Ovary (tissue), 9 donors: ENCODE measurements around the gene FAM131C. TPM values are rescaled to one million over a fixed set of nuclear protein-coding genes. Genes with fewer than 3 reads are reported as not detected.

Experiments
- DNase-seq, 5 donors: peaks; one replicate each; pipeline ENCODE4 v3.0.0-alpha.2; 2019 to 2020
- H3K27ac ChIP-seq, 2 donors: fragments of 200-600 bp; one replicate each; pipeline versions ENCODE4 v1.5.1 to v1.8.0; 2019 to 2022
- H3K27me3 ChIP-seq: fragments of 200-600 bp; one replicate; pipeline ENCODE4 v1.8.0; 2022
- H3K36me3 ChIP-seq: fragments of 200-600 bp; sonication (generic); one replicate; pipeline ENCODE4 v1.5.1; 2019
- H3K4me1 ChIP-seq: one replicate; pipeline ENCODE4 v1.8.1; 2013; ENCODE audit warnings: mild to moderate bottlenecking, moderate library complexity; ENCODE audit not compliant: insufficient read depth
- H3K4me3 ChIP-seq: fragments of 200-600 bp; sonication (generic); one replicate; pipeline ENCODE4 v1.5.1; 2017
- H3K9me3 ChIP-seq, 2 donors: fragments of 200-600 bp in 1 of 2; sonication (generic) in 1 of 2; one replicate each; pipeline versions ENCODE4 v1.5.1 to v1.8.1; 2013 to 2019; ENCODE audit warnings: mild to moderate bottlenecking in 1 of 2, moderate library complexity in 1 of 2
- EP300 ChIP-seq: sonication (generic); formaldehyde crosslinking; IDR thresholded peaks from one replicate; pipeline ENCODE4 v1.6.1; 2017; ENCODE audit warnings: antibody characterized with exemption
- POLR2A ChIP-seq: fragments of 450-650 bp; IDR thresholded peaks from one replicate; pipeline ENCODE4 v1.6.1; 2017; ENCODE audit warnings: antibody characterized with exemption, mild to moderate bottlenecking, moderate library complexity
- WGBS, 3 donors: extraction: QIAGEN DNeasy Blood & Tissue Kit in 1 of 3; methylation state at CpG; one replicate each; pipeline versions ENCODE4 v1.1.5 to v1.1.7; 2013 to 2017; 5-methylcytosine and 5-hydroxymethylcytosine counted together
- intact Hi-C, 4 donors: fragments of 100-400 bp; cut with DNase I; formaldehyde crosslinking; loops; one replicate each; pipeline versions ENCODE4 v1.11.0 to v1.15.1; 2022 to 2023
- polyA plus RNA-seq, 2 donors: library from polyadenylated mRNA; stranded (reverse); fragments of 200-250 nt in 1 of 2; fragments of 350-450 nt in 1 of 2; fragmentation: Illumina TruSeq in 1 of 2; extraction: RNeasy Lipid Tissue Mini Kit (QIAGEN cat#74804) in 1 of 2; gene quantifications; one replicate each; pipeline ENCODE4 v1.2.3, GENCODE V29; 2013 to 2014
- total RNA-seq, 7 donors: library from RNA; depleted of rRNA in 2 of 7; stranded (reverse); fragments of >200 nt in 2 of 7; fragmentation: NEBNext Ultra II Directional in 3 of 7; extraction: Animal tissue kit (Norgen Biotek cat#: 25700) in 3 of 7; gene quantifications; one replicate each; pipeline versions ENCODE4 v1.1.0 to v1.2.4, GENCODE V29; 2016 to 2023
- TF ChIP-seq, protein P1 (sequence below), 3 donors: fragments of 450-650 bp in 2 of 3; fragments of 200-600 bp in 1 of 3; IDR thresholded peaks; one replicate each; pipeline versions ENCODE4 v1.5.1 to v1.8.0; 2016 to 2022; ENCODE audit warnings: antibody characterized with exemption in 3 of 3, mild to moderate bottlenecking in 1 of 3
- donor health status: DM: no; HTN: no; CAD: no; lungs with moderate emphysema.
- donor health status: DM: no; HTN: no; CAD: no.
- donor health status: Bipolar disorder and iron deficiency.
- donor health status: DM: yes; HTN: yes; CAD: no.
- donor health status: DM: no; HTN: no; CAD: no.
- donor health status: DM: yes; HTN: yes; CAD: no.

FAM131C gene
- total and polyA plus RNA-seq, 9 donors, result 0.10 to 1.3 (median 0.30) TPM; not detected in 1

DNA sequence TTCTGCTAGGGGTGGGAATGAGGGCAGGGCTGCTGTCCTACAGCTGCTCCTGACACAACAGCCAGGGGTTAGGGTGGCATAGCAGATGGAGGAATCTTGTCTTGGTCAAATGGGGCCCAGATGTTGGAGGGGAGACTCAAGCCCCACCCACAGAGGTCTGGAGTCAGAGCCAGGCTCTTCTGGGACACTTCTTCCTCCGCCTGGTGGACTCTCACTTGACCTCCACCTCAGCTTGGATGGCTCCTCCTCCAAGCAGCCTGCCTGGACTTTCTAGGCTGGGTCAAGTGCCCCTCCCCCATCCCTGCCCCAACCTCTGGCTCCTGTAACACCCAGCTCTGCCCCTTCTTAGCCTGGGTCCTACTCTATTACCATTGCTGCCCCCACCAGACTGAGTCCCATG lies 47.0 kb upstream of the FAM131C start:
- WGBS, 3 donors, result 92 to 100% (median 93%) methylated on average over 1 of the region's 1 CpG

DNA sequence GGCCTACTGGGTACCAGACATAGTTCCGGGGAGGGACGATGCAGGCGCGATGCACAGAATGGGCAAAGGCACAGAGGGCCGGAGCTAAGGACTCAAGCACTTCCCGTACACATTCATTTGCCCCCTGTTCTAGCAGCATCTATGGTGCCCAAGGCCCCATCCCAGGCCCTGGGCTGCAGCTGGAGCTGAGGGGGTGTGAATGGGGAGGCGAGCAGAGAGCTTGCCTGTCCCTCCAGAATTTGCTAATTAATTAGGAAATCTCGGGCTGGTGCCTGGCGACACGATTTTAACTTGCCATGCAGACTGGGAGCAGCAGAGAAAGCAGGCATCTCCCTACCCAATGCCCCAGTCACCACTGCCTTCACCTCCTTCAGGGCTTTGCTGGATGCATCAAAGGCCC lies 46.5 kb upstream of the FAM131C start:
- no peaks in the 10 kb centered on the region for H3K27me3 ChIP-seq

More for the DNA sequence above, 47.0 kb upstream of the FAM131C start:
- no peak for DNase-seq
- no peaks in the 10 kb centered on the region for H3K9me3 ChIP-seq
- H3K27ac ChIP-seq, result no peak overlapping the region
- H3K4me3 ChIP-seq, result no peak overlapping the region
- H3K36me3 ChIP-seq, result no peaks in the 10 kb centered on the region
- no peaks in the 10 kb centered on the region for H3K4me1 ChIP-seq
- intact Hi-C loops, result no loop called here
- TF ChIP-seq POLR2A (no peak), EP300 (no peak)
- TF ChIP-seq, protein P1, sequence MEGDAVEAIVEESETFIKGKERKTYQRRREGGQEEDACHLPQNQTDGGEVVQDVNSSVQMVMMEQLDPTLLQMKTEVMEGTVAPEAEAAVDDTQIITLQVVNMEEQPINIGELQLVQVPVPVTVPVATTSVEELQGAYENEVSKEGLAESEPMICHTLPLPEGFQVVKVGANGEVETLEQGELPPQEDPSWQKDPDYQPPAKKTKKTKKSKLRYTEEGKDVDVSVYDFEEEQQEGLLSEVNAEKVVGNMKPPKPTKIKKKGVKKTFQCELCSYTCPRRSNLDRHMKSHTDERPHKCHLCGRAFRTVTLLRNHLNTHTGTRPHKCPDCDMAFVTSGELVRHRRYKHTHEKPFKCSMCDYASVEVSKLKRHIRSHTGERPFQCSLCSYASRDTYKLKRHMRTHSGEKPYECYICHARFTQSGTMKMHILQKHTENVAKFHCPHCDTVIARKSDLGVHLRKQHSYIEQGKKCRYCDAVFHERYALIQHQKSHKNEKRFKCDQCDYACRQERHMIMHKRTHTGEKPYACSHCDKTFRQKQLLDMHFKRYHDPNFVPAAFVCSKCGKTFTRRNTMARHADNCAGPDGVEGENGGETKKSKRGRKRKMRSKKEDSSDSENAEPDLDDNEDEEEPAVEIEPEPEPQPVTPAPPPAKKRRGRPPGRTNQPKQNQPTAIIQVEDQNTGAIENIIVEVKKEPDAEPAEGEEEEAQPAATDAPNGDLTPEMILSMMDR (IDR thresholded peaks at IDR 0.05), result no peak
- no peaks in the 10 kb centered on the region for H3K27me3 ChIP-seq

GRCh38 chr1:16119504-16119903 lies 46.1 kb upstream of the FAM131C start:
- 88 to 95% (median 94%) methylated on average over 6 of the region's 6 CpGs for WGBS, 3 donors
- Histone ChIP-seq H3K4me1 (no peaks in the 10 kb centered on the region), H3K9me3 (no peaks in the 10 kb centered on the region), H3K4me3 (no peak overlapping the region), H3K36me3 (no peaks in the 10 kb centered on the region), H3K27ac (no peak overlapping the region), H3K27me3 (no peaks in the 10 kb centered on the region)
- intact Hi-C loops, result no loop called here
- no peak for DNase-seq
- TF ChIP-seq EP300 (no peak), POLR2A (no peak)
- TF ChIP-seq, protein P1 (IDR thresholded peaks at IDR 0.05), result no peak

More for the DNA sequence above, 46.5 kb upstream of the FAM131C start:
- intact Hi-C loops, result no loop called here
- Histone ChIP-seq H3K4me1 (no peaks in the 10 kb centered on the region), H3K36me3 (no peaks in the 10 kb centered on the region), H3K4me3 (no peak overlapping the region), H3K27ac (no peak overlapping the region), H3K9me3 (no peaks in the 10 kb centered on the region)
- WGBS, 3 donors, result 88 to 90% (median 88%) methylated on average over 10 of the region's 10 CpGs
- TF ChIP-seq, protein P1 (IDR thresholded peaks at IDR 0.05), result no peak
- TF ChIP-seq POLR2A, result no peak
- no peak for TF ChIP-seq EP300
- DNase-seq, result no peak

DNA sequence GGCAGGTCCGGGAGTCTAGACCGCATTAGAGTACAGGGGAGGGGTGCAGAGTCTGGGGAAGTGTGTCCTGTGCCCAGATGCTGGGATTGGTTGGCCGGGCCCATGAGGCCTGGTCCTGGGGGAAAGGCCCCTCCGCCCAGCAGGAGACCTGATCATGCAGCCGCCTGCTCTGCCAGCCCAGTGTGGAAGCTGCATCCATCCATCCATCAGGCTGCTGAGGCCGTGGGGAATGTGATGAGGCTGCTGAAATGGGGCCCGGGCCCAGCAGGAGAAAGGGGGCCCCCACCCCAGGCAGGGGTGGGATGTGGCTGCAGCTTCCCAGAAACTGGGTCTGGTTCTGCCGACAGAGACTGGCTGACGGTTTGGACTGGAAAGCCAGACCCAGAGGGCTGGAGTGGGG lies 45.3 kb upstream of the FAM131C start:
- H3K36me3 ChIP-seq, result no peaks in the 10 kb centered on the region
- no peaks in the 10 kb centered on the region for H3K9me3 ChIP-seq
- WGBS, 3 donors, result 75 to 82% (median 76%) methylated on average over 7 to 9 of the region's 9 CpGs
- H3K4me1 ChIP-seq, result peaks cover under 1% of the 10 kb centered on the region
- no peak overlapping the region for H3K4me3 ChIP-seq
- intact Hi-C loops, result no loop called here
- H3K27ac ChIP-seq, result no peak overlapping the region
- DNase-seq, result no peak
- H3K27me3 ChIP-seq, result no peaks in the 10 kb centered on the region
- TF ChIP-seq POLR2A, result no peak
- TF ChIP-seq, protein P1 (IDR thresholded peaks at IDR 0.05), result no peak

- Histone ChIP-seq H3K27ac (no peak overlapping the region), H3K4me3 (no peak overlapping the region), H3K9me3 (no peaks in the 10 kb centered on the region), H3K27me3 (no peaks in the 10 kb centered on the region), H3K4me1 (peaks cover 7% of the 10 kb centered on the region), H3K36me3 (no peaks in the 10 kb centered on the region)
- 93 to 94% (median 94%) methylated on average over 8 of the region's 8 CpGs for WGBS, 3 donors
- TF ChIP-seq EP300 (no peak), POLR2A (no peak)
- TF ChIP-seq, protein P1 (IDR thresholded peaks at IDR 0.05), result no peak
- DNase-seq, result no peak
- intact Hi-C loops, result no loop called here
Observed at GRCh38 chr1:16117936-16118335, 44.5 kb upstream of the FAM131C start.
